Measurements from ENCODE around the gene KRTAP4-4.
"Not testable (repeated sequence)": the region's sequence is repeated elsewhere in the genome, so short reads cannot be mapped to it uniquely, and the experiment has no call there.

KRTAP4-4 gene

GRCh38 chr17:41118721-41119120 is 41.8 kb downstream of the KRTAP4-4 start:
- no peak for DNase-seq (ENCODE audit: low read depth)

GRCh38 chr17:41117846-41118386 is 42.6 kb downstream of the KRTAP4-4 start, which contains the start of gene KRTAP4-11:
Gene KRTAP4-11, minus strand, starts transcription at chr17:41118373. Its CDS starts 58 bp downstream, at chr17:41118315.
- DNase-seq (ENCODE audit: low read depth); H3K4me3 ChIP-seq (ENCODE audit: low read length): not testable (repeated sequence)

More at GRCh38 chr17:41118721-41119120, 41.8 kb downstream of the KRTAP4-4 start:
- TF ChIP-seq, protein P1, sequence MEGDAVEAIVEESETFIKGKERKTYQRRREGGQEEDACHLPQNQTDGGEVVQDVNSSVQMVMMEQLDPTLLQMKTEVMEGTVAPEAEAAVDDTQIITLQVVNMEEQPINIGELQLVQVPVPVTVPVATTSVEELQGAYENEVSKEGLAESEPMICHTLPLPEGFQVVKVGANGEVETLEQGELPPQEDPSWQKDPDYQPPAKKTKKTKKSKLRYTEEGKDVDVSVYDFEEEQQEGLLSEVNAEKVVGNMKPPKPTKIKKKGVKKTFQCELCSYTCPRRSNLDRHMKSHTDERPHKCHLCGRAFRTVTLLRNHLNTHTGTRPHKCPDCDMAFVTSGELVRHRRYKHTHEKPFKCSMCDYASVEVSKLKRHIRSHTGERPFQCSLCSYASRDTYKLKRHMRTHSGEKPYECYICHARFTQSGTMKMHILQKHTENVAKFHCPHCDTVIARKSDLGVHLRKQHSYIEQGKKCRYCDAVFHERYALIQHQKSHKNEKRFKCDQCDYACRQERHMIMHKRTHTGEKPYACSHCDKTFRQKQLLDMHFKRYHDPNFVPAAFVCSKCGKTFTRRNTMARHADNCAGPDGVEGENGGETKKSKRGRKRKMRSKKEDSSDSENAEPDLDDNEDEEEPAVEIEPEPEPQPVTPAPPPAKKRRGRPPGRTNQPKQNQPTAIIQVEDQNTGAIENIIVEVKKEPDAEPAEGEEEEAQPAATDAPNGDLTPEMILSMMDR (conservative IDR thresholded peaks at IDR 0.05; ENCODE audit: low read depth, low read length), result no peak
- no peak overlapping the region for H3K4me3 ChIP-seq (ENCODE audit: low read length)

DNA sequence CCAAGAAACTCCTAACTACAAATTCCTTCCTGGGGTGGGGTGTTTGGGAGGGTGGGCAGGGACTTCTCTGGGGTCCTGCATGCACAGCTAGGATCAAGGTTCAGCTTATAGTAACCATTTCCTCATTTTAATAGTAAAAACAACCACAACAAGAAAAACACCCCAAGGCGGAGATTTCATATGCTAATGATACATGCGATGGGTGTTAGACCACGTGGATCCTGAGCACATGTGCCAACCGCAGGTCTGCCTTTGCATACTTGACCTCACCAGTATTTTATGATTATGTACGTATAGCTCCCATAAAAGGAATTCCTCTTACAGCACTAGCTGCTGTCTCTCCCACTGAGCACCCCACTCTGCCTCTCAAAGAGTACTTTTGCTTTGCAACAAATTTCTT is 44.3 kb downstream of the KRTAP4-4 start:
- H3K4me3 ChIP-seq (ENCODE audit: low read length), result no peak overlapping the region
- DNase-seq (ENCODE audit: low read depth), result no peak
- TF ChIP-seq, protein P1 (conservative IDR thresholded peaks at IDR 0.05; ENCODE audit: low read depth, low read length), result no peak

GRCh38 chr17:41111151-41111885 is 49.2 kb downstream of the KRTAP4-4 start:
- TF ChIP-seq, protein P1 (conservative IDR thresholded peaks at IDR 0.05; ENCODE audit: low read depth, low read length), result no peak
- DNase-seq (ENCODE audit: low read depth), result no peak
- no peak overlapping the region for H3K4me3 ChIP-seq (ENCODE audit: low read length)

Measured in retinal pigment epithelial cell (primary cell).